ENCODE data around the gene FYTTD1. TPM values are rescaled to one million over a fixed set of nuclear protein-coding genes. Genes with fewer than 3 reads are reported as not detected.

The FYTTD1 gene
- total RNA-seq, 1 donor, result 40.2 TPM

DNA sequence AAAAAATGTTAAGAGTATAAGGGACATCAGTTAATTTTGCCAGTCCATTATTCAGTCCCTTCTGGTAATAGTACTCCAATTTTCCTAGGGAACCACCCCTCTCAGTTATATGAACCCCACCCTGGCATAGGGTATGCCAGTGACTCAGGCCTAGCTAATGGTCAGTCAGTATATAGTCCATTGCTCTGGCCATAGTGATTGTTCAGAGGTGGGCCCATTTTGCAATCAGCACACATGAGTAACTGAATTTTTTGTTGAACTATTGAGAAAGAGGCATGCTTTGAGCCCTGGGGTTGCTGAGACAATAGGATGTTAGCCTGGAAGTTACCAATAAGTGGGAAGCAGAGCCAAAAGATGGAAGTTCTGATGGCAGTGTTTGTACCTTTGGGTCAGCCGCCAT, 45.5 kb downstream of the FYTTD1 start:
- TF ChIP-seq, protein P1, sequence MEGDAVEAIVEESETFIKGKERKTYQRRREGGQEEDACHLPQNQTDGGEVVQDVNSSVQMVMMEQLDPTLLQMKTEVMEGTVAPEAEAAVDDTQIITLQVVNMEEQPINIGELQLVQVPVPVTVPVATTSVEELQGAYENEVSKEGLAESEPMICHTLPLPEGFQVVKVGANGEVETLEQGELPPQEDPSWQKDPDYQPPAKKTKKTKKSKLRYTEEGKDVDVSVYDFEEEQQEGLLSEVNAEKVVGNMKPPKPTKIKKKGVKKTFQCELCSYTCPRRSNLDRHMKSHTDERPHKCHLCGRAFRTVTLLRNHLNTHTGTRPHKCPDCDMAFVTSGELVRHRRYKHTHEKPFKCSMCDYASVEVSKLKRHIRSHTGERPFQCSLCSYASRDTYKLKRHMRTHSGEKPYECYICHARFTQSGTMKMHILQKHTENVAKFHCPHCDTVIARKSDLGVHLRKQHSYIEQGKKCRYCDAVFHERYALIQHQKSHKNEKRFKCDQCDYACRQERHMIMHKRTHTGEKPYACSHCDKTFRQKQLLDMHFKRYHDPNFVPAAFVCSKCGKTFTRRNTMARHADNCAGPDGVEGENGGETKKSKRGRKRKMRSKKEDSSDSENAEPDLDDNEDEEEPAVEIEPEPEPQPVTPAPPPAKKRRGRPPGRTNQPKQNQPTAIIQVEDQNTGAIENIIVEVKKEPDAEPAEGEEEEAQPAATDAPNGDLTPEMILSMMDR (IDR thresholded peaks at IDR 0.05; ENCODE audit: insufficient read depth, low read length), result no peak
- peak; percentile 92 for DNase-seq (ENCODE audit: low read depth)
- H3K4me3 ChIP-seq (ENCODE audit: low read depth, low read length), result no peak overlapping the region

GRCh38 chr3:197796087-197796486, 46.4 kb downstream of the FYTTD1 start:
- TF ChIP-seq, protein P1 (IDR thresholded peaks at IDR 0.05; ENCODE audit: insufficient read depth, low read length), result no peak
- DNase-seq (ENCODE audit: low read depth), result no peak
- no peak overlapping the region for H3K4me3 ChIP-seq (ENCODE audit: low read depth, low read length)

- TF ChIP-seq, protein P1 (IDR thresholded peaks at IDR 0.05; ENCODE audit: insufficient read depth, low read length), result no peak
- no peak overlapping the region for H3K4me3 ChIP-seq (ENCODE audit: low read depth, low read length)
- no peak for DNase-seq (ENCODE audit: low read depth)
Measured at GRCh38 chr3:197798863-197799262, 49.2 kb downstream of the FYTTD1 start.

GRCh38 chr3:197800379-197800778, 50.7 kb downstream of the FYTTD1 start:
- TF ChIP-seq, protein P1 (IDR thresholded peaks at IDR 0.05; ENCODE audit: insufficient read depth, low read length), result no peak
- H3K4me3 ChIP-seq (ENCODE audit: low read depth, low read length), result no peak overlapping the region
- DNase-seq (ENCODE audit: low read depth), result peak; percentile 48

DNA sequence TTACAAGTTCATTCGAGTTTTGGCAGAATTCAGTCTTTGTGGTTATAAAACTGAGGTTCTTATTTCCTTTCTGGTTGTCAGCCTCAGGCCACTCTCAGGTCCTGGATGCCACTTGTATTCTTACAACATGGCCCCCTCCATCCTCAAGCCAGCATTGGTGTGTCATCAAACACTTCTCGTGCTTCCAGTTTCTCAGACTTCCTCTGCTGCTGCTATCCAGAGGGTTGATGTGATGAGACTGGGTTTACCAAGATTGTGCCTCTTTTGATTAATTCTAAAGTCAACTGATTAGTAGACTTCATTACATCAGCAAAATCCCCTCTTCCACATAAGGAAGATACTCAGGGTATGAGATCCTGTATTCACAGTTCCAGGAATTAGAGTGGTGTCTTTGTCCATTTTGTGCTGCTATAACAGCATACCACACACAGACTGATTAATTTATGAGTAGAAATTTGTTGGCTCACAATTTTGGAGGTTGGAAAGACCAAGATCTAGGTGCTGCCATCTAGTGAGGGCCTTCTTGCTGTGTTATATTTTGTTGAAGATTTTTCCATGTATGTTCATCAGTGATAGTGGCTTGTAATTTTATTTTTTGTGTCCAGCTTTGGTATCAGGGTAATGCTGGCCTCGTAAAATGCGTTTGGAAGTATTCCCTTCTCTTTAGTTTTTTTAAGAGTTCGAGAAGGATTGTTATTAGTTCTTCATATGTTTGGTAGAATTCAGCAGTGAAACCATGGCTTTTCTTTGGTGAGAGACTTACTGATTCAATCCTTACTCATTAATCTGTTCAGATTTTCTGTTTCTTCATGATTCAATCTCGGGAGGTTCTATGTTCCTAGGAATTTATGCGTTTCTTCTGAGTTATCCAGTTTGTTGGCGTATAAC, 52.5 kb downstream of the FYTTD1 start:
- no peak overlapping the region for H3K4me3 ChIP-seq (ENCODE audit: low read depth, low read length)
- DNase-seq (ENCODE audit: low read depth), result peak; percentile 49
- TF ChIP-seq, protein P1 (IDR thresholded peaks at IDR 0.05; ENCODE audit: insufficient read depth, low read length), result peak; percentile 53

DNA sequence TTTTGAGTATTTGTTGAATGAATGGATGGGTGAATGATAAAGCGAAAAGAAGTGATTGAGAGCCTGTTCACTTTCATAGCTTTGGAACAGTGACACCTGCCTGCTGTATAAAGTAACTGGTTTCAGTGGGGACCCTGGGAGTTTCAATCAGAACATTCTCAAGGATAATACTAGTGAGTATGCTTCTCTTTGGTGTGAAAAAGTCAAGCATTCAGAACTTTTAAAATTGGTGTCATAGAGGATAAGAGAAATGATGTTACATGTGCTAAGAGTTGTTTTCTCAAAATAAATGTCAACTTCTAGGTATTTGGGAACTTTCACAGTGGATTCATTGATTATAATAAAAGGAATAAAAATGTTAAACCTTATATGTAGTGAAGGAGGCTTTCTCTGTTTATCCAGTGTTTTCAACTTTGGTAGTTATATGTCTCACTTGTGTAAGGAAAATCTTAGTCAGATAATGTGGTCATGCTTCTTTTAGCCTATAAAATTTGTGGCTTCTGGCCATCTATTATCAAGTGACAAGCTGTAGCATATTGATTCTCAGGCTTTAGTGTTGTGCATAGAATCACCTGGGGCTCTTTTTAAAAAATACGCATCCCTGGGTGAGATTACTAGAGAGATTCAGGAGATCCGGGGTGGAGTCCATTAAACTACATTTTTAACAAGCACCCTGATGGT, 53.2 kb downstream of the FYTTD1 start:
- H3K4me3 ChIP-seq (ENCODE audit: low read depth, low read length), result no peak overlapping the region
- no peak for DNase-seq (ENCODE audit: low read depth)
- TF ChIP-seq, protein P1 (IDR thresholded peaks at IDR 0.05; ENCODE audit: insufficient read depth, low read length), result peak; percentile 20

Measured in fibroblast of the aortic adventitia (primary cell).